ENCODE measurements around the gene NFIA. TPM values are rescaled to one million over a fixed set of nuclear protein-coding genes. Genes with fewer than 3 reads are reported as not detected.

The NFIA gene
- total and polyA plus RNA-seq, 10 of the 15 experiments (the other 5 are each of a cell fraction or from before 2014, with no cell fraction given), result 0.10 to 0.16 TPM; not detected in 8

GRCh38 chr1:61491497-61491896, 409.1 kb downstream of the NFIA start:
- H3K9me3 ChIP-seq (replicated peaks; ENCODE audit: control insufficient read depth, insufficient read depth, low read length), result no peaks in the 10 kb centered on the region
- H4K20me1 ChIP-seq (ENCODE audit: control insufficient read depth, insufficient read depth), result no peaks in the 10 kb centered on the region
- 9% methylated on average over 4 of the region's 4 CpGs for WGBS (ENCODE audit: insufficient coverage, insufficient replicate concordance, low lambda C conversion rate, missing lambda C conversion rate)
- no peak overlapping the region for H3K27ac ChIP-seq (ENCODE audit: control insufficient read depth, insufficient read depth)
- H3K79me2 ChIP-seq (ENCODE audit: control insufficient read depth, insufficient read depth, low read length), result no peaks in the 10 kb centered on the region
- no TSS peak for BruUV-seq (replicated peaks)
- no peak for TF ChIP-seq HCFC1 (IDR thresholded peaks at IDR 0.05; ENCODE audit: low read length)
- TF ChIP-seq SUZ12 (IDR thresholded peaks at IDR 0.05; ENCODE audit: unreplicated experiment), result no peak
- TF ChIP-seq SKIL (IDR thresholded peaks at IDR 0.05; ENCODE audit: low read depth, poor library complexity, severe bottlenecking), result no peak
- no peak for TF ChIP-seq SPI1 (IDR thresholded peaks at IDR 0.05; ENCODE audit: borderline replicate concordance, insufficient read depth, low read depth, low read length)
- TF ChIP-seq HDAC2 (IDR thresholded peaks at IDR 0.05), result no peak
- in situ Hi-C loops (cut with MboI) (no loop called here), intact Hi-C loops (cut with micrococcal nuclease; ENCODE audit: unreplicated experiment) (no loop called here)
- H3K4me3 ChIP-seq, result no peak overlapping the region
- no peak overlapping the region for H3K9ac ChIP-seq (ENCODE audit: control insufficient read depth, insufficient read depth, low read length)
- ATAC-seq (no peak), DNase-seq (ENCODE audit: low read depth, low spot score) (no peak), FAIRE-seq (no peak)
- H3K4me2 ChIP-seq (ENCODE audit: control insufficient read depth, insufficient read depth), result no peak overlapping the region
- POLR2A ChIA-PET, result no interaction called here
- H2AFZ ChIP-seq (ENCODE audit: control insufficient read depth, low read depth, low read length), result no peak overlapping the region
- RAD21 ChIA-PET (ENCODE audit: unreplicated experiment), result no interaction called here
- no peaks in the 10 kb centered on the region for H3K4me1 ChIP-seq (ENCODE audit: control insufficient read depth, insufficient read depth, low read length)
- CTCF ChIA-PET, result no interaction called here
- H3K36me3 ChIP-seq (ENCODE audit: control insufficient read depth in 2 of 2, insufficient read depth in 2 of 2, low read length in 1 of 2), result no peaks in the 10 kb centered on the region
- H3K27me3 ChIP-seq (replicated peaks in 1 of 2; ENCODE audit: control insufficient read depth in 2 of 2, insufficient read depth in 2 of 2, low read length in 1 of 2), result no peaks in the 10 kb centered on the region
- SMC1A ChIA-PET (ENCODE audit: uncharacterized antibody, unreplicated experiment), result no interaction called here

DNA sequence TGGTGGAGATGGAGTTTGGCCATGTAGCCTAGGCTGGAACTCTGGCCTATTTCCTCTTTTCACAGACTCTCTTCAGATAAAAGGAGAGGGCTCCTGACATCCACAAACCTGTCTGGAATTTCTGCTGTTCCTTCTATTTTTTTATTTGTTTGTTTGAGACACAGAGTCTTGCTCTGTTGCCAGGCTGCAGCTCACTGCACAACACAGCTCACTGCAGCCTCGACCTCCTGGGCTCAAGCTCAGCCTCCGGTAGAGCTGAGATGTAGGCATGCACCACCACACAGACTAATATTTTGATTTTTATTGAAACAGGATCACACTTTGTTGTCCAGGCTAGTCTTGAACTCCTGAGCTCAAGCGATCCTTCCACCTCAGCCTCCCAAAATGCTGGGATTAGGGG, 411.6 kb downstream of the NFIA start:
- Histone ChIP-seq H3K36me3 (ENCODE audit: control insufficient read depth in 2 of 2, insufficient read depth in 2 of 2, low read length in 1 of 2) (no peaks in the 10 kb centered on the region), H3K4me2 (ENCODE audit: control insufficient read depth, insufficient read depth) (no peak overlapping the region), H3K79me2 (ENCODE audit: control insufficient read depth, insufficient read depth, low read length) (no peaks in the 10 kb centered on the region), H3K4me1 (ENCODE audit: control insufficient read depth, insufficient read depth, low read length) (no peaks in the 10 kb centered on the region), H4K20me1 (ENCODE audit: control insufficient read depth, insufficient read depth) (no peaks in the 10 kb centered on the region), H2AFZ (ENCODE audit: control insufficient read depth, low read depth, low read length) (no peak overlapping the region), H3K9ac (ENCODE audit: control insufficient read depth, insufficient read depth, low read length) (no peak overlapping the region), H3K27ac (ENCODE audit: control insufficient read depth, insufficient read depth) (no peak overlapping the region), H3K4me3 (no peak overlapping the region), H3K27me3 (replicated peaks in 1 of 2; ENCODE audit: control insufficient read depth in 2 of 2, insufficient read depth in 2 of 2, low read length in 1 of 2) (no peaks in the 10 kb centered on the region), H3K9me3 (replicated peaks; ENCODE audit: control insufficient read depth, insufficient read depth, low read length) (no peaks in the 10 kb centered on the region)
- POLR2A ChIA-PET, result no interaction called here
- FAIRE-seq (no peak), DNase-seq (ENCODE audit: low read depth, low spot score) (no peak), ATAC-seq (no peak)
- no TSS peak for BruUV-seq (replicated peaks)
- CTCF ChIA-PET, result no interaction called here
- RAD21 ChIA-PET (ENCODE audit: unreplicated experiment), result no interaction called here
- intact Hi-C loops (cut with micrococcal nuclease; ENCODE audit: unreplicated experiment) (no loop called here), in situ Hi-C loops (cut with MboI) (no loop called here)
- WGBS (ENCODE audit: insufficient coverage, insufficient replicate concordance, low lambda C conversion rate, missing lambda C conversion rate), result 30% methylated on average over 3 of the region's 3 CpGs
- no peak for TF ChIP-seq GABPA (IDR thresholded peaks at IDR 0.05; ENCODE audit: low read depth)
- no peak for TF ChIP-seq HCFC1 (IDR thresholded peaks at IDR 0.05; ENCODE audit: low read length)
- TF ChIP-seq, protein P1, sequence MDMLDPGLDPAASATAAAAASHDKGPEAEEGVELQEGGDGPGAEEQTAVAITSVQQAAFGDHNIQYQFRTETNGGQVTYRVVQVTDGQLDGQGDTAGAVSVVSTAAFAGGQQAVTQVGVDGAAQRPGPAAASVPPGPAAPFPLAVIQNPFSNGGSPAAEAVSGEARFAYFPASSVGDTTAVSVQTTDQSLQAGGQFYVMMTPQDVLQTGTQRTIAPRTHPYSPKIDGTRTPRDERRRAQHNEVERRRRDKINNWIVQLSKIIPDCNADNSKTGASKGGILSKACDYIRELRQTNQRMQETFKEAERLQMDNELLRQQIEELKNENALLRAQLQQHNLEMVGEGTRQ (IDR thresholded peaks at IDR 0.05; ENCODE audit: borderline replicate concordance, low read depth, low read length), result no peak
- no peak for TF ChIP-seq EGR1 (IDR thresholded peaks at IDR 0.05; ENCODE audit: borderline replicate concordance in 1 of 2, low read depth in 2 of 2, low read length in 2 of 2)
- SMC1A ChIA-PET (ENCODE audit: uncharacterized antibody, unreplicated experiment), result no interaction called here

All from GM12878 (cell line).